ENCODE results near the gene SPEN.

- TF ChIP-seq EZH2 (IDR thresholded peaks at IDR 0.05; ENCODE audit: borderline replicate concordance, low read length) (no peak), CTCF (conservative IDR thresholded peaks at IDR 0.05 in 1 of 2, IDR thresholded peaks at IDR 0.05 in 1 of 2; ENCODE audit: extremely low read depth in 1 of 2, insufficient read depth in 1 of 2, low read depth in 1 of 2, low read length in 2 of 2) (no peak)
These were observed 102.8 kb downstream of the SPEN start for GRCh38 chr1:15950302-15950701.
